GM18861 (cell line): ENCODE data around the gene SUN5.

Experiments used
- ATAC-seq: cut with Tn5 transposase; IDR thresholded peaks from one replicate; pipeline ENCODE4 v1.9.1; 2021; ENCODE audit not compliant: unreplicated experiment

The SUN5 gene

DNA sequence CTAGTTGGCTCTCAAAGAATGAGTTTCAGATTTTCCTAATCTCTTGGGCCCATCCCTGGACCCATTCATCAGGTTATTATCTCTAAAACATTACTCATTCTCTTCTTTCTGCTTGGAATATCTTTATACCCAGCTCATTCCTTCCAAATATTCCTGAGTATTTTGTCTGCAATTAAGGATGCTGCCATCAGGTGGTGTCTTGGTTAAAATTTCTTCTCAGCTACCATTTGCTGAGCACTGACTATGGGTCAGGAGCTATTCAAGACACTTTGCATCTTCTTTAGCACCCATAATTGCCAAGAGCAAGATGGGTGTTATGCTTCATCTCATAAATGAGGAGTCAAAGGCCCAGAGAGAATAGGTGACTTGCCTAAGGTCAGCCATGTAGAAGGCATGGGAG is 8.4 kb downstream of the SUN5 start:
- ATAC-seq, result no peak

DNA sequence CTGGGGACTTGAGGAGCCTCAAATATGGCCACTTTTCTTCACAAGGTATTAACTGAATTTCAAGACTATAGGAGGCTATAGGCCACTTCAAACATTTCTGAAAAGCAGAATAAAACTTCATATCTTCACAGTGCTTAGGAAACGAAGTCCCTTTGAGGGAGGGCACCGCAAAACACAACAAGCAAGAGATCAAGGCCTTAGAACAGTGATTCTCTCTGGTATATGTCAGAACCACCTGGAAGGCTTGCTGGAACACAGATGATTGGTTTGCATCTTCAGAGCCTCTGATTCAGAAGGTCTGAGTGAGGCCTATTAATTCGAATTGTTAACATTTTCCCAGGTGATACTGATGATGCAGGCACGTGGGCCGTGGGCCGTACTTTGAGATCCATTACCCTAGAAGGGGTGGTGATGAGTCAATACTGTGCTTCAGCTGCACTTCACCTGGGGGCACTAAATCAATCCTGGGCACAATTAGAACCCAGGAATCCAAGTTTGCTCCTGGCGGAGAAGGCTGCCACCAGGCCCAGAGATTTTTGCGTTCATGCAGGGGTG is 10.7 kb downstream of the SUN5 start:
- ATAC-seq, result no peak

DNA sequence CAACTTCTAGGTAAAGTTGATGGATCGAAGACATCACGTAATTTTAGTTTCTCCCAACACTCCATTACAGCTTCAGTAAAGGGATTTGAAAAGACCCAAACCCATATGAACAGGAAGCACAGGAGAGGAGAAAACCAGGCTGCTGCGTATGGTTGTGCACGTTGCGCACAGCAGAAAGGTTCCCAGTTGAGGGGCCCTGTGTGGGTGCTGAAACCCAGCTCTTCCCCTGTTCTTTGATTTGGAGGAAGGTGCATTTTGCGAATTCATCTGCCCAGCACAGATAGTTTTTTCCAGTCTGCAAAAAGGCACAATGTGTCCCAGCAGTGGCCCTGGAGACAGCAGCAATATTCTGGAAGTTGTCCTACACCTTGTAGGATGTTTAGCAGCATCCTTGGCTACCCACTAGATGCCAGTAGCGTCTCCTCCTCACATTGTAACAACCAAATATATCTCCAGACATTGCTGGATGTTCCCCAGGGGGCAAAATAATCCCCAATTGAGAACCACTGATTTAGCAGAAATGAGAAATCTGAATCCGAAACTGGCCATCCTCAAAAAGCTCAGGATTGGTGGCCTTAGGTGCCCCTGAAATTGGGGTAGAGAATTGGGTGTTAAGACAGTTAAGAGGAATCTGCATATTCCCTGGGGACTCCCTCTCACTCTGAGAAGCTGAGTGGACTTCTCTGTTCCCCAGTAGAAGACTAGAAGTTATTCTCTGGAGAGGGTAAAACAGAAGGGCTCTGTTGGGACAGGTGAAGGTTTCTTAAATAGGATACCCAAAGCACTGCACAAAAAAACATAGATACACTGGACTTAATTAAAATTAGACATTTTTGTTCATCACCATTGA is 12.2 kb downstream of the SUN5 start:
- ATAC-seq, result no peak

DNA sequence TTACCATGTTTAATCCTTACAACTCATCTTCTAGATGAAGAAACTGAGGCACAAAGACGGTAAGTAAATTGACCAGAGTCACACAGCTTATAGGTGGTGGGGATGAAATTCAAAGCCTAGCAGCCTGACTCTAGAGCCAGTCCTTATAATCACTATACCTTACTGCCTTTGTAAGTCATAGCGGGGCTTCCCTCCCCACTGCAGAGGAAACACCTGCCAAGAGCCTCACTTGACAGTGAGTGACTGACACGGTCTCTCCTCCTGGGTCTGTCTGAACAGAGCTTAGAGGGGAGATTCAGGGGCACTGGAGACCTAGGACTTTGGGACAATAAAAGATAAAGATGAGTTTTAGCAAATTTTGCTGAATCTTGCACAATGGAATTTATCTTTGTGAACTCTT is 12.8 kb downstream of the SUN5 start:
- no peak for ATAC-seq

DNA sequence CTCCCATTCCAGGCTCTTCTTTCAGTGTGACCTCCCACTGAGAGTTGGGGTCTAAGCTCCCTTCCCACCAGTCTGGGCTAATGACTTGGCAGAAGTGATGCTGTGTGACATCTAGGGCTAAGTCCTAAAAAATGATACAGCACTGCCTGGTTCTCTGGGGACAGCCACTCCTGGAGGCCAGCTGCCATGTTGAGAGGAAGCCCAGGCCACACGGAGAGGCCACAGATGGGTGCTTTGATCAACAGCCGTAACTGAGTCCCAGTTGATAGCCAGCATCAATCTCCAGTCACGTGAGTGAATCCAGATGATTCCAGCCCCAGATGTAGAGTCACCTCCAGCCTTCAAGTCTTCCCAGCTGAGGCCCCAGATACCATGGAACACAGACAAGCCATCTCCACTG is 13.8 kb downstream of the SUN5 start:
- no peak for ATAC-seq

DNA sequence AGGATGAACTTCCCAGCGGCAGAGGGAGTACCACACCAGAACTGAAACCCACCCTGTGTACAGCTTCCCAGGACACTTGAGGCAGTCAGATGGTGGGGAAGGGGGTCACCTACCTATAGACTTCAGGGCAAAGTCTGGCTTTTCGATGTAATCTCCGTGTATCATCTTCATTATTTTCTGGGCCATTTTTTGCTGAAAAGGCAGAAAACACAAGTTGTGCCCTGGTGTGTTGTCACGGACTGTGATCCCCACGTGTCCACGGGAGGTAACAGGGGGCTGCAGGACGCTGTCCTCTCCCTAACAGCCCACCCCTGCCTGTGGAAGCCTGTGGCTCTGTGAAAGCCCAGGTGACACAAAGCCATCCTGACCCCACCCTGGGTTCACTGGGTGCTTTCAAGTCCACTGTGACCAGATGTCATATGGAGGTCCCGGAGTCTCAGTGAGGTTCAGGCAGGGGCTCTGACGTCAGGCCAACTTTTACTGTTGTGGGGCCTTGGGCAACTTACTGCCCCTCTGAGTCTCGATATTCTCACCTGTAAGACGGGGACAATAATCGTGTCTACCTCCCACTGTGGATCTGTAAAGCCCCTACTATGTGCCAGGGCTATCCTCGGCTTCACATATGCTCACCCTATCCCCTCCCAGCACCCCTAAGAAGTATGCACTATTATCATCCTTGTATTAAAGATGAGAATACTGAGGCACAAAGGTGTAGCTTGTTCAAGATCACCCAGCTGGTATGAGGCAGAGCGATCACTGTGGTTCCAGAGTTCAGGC is 14.5 kb downstream of the SUN5 start:
- no peak for ATAC-seq

DNA sequence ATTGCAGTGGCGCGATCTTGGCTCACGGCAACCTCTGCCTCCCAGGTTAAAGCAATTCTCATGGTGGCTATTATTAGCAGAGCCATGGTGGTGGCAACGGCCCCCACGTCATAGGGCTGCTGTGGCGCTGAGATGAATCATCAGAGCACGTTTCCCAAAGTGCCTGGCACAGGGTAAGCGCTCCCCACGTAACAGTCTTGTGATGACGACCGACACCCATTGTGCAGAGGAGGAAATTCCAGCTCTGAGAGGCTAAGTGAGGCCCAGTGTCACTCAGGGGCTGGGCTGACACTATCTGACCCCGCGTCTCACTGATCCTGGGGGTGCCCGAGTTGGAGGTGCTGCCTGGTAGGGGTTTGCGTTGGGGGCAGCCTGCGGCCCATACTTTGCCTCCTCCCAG is 16.2 kb downstream of the SUN5 start:
- ATAC-seq, result no peak

DNA sequence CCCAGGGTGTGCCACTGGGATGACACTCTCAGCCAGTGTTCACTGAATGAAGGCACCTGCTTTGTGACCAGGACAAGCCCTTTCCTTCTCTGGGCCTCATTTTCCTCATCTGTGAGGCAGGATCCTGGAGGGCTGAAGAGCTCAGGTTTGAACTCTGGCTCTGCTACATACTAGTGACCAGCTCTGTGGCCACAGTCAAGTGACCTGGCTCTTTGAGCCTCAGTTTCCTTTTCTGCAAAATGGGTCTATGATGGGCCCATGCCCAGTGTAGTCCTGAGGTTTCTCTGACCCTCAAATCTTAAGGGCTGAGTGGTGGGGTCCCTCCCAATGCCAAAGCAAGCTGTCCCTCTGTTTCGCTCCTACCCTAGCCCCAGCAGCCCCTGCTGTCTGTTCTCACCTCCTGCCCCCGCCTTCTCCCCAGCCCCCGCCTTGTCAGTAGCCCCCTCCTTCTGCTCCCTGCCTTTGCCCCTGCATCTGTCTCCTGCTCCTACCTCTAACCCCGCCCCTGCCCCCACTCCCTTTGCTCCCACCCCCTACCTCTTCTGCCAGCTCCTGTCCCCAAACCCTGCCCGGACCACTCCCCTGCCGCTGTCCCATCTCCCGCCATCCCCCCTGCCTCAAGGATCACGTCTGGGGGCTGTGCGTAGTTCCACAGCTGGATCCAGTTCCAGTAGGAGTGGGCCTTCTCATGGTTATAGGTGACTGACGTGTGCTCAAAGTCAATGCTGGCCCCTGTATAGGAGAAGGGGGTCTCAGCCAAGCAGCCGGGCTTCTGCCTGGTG is 17.0 kb downstream of the SUN5 start:
- ATAC-seq, result no peak

DNA sequence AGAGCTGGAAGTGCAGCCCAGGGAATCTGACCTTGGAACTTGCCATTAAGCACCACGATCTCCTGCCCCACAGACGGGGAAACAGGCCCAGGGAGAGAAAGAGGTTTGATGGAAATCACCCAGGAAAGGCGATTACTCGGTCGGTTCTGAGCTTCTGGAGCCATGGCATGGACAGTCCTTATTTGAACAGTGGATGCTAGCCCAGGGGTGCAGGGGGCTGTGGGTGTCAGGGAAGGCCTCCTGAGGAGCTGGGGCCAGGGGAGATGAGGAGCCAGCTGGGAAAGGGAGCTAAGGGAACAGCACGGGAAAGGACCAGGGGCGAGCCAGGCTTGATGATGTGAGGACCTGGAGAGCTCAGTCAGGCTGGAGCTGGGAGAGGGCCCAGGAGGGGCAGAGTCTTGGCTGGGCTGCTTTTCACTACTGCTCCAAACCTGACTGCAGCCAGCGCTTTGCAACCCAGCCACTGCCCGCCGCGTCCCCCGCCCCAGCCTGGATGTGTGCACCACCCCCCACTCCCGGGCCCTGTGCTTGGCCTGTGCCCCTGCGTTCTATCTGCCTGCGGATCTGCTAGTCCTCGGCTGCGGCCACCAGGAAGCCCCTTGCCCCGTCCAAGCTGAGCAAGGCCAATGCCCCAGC is 17.8 kb downstream of the SUN5 start:
- no peak for ATAC-seq

DNA sequence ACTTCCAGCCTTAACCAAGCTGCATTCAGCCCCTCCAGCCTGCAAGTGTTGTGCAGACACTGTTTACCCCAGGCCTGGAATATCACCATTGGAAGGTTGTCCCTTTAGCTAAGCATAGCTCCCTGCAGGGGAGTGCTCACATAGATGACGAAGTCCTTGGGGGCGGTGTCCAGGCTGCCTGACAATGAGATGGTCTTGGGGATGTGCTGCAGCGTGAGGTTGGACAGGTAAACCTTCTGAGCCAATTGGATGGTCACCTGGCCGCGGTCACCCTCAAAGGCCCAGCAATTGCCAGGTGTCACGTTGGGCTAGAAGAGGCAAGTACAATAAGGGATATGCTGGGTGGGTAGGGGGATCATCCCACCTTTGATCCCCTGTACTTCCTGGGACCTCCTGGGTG is 18.6 kb downstream of the SUN5 start:
- no peak for ATAC-seq

DNA sequence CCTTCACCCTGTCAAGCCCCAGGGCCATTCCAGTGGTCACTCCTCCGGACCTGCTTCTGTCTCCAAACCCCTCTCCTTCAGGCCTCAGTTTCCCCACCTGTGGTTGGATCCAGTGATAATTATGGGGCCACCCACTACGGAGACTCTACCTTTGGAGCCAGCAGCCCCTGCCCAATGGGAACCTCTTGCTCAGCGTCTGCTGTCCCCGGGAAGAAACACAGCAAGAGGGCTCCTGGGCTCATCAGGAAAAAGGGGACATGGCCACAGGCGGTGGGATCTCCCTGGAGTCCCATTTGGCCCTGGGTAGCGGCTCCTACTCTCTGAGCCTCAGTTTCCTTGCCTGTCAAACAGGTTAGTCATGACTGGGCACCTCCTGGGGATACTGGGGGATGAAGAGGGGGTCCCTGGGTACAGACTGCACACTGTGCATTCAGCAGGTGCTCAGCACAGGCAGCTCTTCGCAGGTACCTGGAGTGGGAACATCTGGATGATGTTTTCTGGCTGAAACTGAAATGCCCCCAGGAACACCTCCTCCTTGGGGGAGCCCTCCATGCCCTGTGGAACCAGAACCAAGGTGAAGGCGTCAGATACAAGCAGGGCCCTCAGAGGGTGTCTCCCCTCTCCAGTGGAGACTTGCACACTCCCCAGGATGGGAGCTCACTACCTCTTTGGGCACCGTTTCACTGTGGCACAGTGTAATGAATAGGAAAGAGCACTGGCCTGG is 19.4 kb downstream of the SUN5 start:
- ATAC-seq, result no peak

DNA sequence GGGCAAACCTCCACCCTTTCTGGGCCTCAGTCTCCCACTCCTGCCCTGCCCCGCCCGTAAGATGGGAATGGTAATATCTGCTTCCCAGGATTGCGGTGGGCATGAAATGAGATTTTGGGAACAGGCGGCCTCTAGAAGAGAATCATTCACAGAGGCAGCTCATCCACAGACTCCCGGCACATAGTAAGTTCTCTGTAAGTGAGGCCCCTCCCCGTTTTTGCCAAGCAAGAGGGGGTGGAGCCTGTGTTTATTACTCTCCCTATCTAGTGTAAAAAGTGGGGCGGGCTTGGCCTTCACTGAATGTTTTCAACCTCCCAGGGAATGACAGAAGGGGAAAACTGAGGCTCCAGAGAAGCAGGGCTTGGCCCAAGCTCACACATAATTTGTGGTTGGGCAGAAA is 20.0 kb downstream of the SUN5 start:
- no peak for ATAC-seq

DNA sequence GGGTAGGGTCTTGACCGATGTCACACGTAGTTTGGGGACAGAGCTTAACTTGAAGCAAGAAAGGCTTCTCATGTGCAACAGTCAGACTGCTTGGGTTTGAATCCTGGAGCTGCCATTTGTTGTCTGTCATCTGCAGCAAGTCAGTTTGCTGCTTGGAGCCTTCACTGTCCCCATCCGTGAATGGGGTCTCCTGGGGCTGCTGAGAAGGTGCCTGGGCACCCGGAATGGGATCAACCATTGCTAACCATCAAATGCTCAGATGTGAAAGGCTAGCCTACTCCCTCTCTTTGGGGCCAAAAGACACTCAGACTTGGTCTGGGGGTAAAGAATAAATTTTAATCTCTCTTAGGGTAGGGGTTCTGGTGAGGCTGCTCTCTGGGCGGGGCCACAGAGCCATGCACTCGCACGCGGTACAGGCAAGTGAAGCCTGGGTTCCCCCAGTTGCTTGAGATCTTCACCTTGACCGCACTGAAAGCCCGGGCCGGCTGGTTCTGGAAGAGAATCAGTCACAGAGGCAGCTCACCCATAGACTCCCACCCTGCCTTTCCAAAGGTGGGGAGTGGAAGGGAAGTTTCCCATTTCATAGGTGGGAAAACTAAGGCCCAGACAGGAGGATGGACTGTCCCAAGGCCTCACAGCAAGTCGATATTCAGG is 20.6 kb downstream of the SUN5 start:
- ATAC-seq, result no peak

DNA sequence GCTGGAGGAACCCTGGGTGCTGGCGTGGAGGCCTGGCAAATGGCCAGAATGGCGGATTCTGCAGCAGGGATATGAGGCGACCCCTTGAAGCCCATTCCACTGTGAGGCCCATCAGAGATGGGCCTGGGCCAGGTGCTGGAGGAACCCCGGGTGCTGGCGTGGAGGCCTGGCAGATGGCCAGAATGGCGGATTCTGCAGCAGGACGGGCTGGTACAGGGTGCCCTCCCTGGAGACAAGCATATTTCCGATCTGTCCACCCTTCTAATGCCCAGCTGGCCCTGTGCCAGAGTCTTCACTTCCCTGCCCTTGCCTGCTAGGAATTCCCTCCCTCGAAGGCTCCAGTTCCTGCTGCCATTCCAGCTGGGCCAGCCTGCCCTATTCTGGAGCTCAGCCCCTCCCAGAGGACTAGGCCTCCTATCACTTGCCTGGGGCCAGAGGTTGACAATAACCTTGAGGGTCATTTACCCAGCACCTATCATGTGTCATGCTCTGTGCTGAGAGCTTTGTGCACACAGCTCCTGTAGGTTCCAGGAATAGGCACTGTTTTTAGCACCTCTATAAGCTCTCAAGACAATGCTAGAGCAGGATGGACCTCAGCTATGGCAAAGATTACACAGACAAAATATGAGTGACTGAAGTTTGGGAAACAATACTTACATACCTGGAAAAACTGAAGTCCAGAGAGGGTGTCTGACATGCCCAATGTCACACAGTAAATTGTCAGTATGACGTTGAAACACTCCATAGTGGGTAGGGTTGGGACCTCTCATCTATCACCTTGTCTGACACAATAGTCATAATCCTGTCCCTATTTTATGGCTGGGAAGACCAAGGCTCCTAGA is 21.4 kb downstream of the SUN5 start:
- ATAC-seq, result no peak

DNA sequence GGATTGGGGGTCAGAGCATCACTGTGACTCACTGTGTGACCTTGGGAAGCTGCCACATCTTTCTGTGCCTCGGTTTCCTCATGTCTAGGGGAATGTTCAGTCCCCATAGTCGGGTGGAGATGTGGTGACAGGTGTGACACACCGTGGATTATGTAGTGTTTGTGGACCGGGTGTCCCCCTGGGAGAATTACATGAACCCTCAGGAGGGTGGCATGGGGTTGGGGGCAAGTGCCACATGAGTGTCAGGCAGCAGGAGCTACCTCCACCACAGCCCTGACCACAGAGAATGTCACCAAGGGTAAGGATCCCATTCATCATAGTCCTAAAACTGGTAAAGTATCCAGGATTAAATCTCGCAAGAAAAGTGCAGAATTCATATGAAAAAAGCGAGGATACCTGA is 23.2 kb downstream of the SUN5 start:
- no peak for ATAC-seq

DNA sequence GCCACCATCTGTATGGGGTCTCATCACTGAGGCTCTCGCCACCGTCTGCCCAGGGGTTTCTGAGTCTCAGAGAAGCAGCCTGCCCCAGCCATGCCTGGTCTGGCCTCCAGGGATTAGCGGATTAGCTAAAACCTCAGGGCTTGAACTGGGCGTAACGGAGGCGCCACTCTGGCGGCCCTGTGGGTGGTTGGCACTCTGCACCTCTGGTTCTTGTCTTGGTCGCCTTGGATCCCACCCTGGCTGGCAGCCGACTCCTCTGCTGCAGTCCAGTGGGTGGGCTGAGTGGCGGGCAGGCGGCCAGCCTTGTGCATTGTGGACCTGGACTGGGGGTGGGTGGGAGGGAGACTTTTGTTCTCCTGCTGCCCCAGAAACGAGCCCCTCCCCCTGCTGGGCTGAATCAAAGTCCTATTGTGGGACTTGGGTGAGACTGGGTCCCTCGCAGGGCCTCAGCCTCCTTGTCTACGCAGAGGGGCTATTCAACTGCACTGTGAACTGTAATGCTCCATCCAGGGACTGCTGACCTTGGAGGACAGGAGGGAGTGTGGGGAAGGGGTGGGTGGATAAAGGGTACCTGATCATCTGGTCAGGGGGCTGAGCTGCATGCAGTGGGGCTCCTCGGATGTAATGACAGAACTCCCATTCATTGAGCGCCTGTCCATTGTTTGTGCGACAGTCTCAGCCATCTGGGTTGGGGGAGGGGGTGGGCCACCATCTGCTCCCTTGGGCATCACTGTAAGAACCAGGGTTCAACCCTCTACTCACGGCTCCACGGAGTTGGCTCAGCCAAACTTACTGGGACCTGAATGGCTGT is 23.9 kb downstream of the SUN5 start:
- no peak for ATAC-seq

DNA sequence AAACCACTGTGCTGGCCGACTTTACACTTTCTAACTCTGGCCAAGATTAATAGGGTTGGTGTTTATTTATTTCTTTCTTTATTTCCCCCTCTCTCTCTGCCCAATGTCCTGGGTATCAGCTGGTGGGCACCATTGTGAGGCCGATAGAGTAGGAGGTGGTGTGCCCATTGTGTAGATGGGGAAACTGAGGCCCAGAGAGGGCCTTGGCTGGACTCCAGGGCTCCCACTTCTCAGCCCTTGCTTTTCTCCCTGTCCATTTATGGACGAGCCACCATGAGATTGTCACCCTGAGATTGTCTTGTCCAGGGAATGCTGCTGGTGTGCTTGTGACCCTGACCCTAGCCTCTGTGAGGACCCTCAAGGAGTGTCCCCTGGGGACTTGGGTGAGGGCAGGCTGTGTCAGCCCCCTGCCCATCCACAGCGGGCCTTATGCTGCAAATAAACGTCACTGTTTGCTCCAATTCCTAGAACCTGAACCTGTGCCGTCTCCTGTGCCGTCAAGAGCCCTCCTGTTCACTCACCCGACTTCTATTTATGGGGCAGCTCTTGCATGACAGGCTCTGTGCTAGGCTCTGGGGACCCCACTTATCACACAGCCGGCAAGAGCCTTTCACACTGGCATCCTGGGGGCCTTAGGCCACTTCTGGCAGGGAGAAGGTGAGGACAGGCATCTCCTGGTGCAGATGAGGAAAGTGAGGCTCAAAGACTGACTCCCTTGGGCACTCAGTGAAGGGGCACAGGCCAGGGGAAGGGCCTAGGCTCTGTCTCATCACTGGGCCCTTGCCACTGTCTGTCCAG is 24.8 kb downstream of the SUN5 start:
- no peak for ATAC-seq
